ENCODE results near the gene NEK1. TPM values are rescaled to one million over a fixed set of nuclear protein-coding genes. Genes with fewer than 3 reads are reported as not detected.

The NEK1 gene
- total and polyA plus RNA-seq, 2 of the 13 experiments (the other 11 are each of a cell fraction or from before 2014, with no cell fraction given): 2.9 to 5.4 TPM

DNA sequence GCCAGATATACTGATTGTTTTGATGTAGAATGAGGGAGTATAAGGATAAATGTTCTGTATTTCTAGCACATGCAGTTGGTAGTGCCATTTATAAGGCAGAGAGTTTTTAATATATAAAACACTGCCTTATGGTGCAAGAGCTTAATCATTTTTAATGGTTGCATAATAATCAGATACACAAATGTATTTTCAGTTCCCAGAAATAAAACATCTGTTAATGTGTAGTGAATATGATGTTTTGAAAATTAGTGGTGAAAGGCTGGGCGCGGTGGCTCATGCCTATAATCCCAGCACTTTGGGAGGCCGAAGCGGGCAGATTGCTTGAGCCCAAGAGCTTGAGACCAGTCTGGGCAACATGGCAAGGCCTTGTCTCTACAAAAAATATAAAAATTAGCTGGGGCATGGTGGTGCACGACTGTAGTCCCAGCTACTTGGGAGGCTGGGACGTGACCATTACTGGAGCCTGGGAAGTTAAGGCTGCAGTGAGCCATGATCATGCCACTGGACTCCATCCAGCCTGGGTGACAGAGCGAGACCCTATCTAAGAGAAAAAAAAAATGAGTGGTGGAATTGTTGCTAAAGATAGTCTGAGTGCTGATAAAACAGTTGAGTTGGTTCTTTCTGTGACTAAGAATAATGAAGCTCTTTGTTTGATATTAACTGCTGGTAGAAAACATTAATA is 37.3 kb upstream of the NEK1 start:
- intact Hi-C loops (cut with micrococcal nuclease; ENCODE audit: unreplicated experiment): no loop called here
- in situ Hi-C loops (cut with HindIII; ENCODE audit: extremely low pct_ligation_motif_present, low pct_unique_long_range_greater_than_20kb): no loop called here
- Histone ChIP-seq H3K79me2 (ENCODE audit: insufficient read depth, low read length) (peaks cover 5% of the 10 kb centered on the region), H3K4me1 (ENCODE audit: insufficient read depth, low read length) (peaks cover 20% of the 10 kb centered on the region), H3K4me2 (ENCODE audit: low read depth, low read length) (no peak overlapping the region), H3K9me3 (ENCODE audit: low read length) (no peaks in the 10 kb centered on the region), H3K36me3 (replicated peaks in 1 of 2; ENCODE audit: control insufficient read depth in 1 of 2, insufficient read depth in 2 of 2, low read length in 2 of 2) (no peaks in the 10 kb centered on the region), H3K27me3 (ENCODE audit: control insufficient read depth in 1 of 2, insufficient read depth in 2 of 2, low read length in 2 of 2) (no peaks in the 10 kb centered on the region), H3K4me3 (replicated peaks in 1 of 3; ENCODE audit: insufficient read depth in 1 of 3, low read depth in 2 of 3, low read length in 3 of 3) (no peak overlapping the region), H3K9ac (ENCODE audit: insufficient read depth, low read depth, low read length) (no peak overlapping the region), H3K27ac (ENCODE audit: extremely low read length, insufficient read depth, low read length) (no peak overlapping the region), H2AFZ (ENCODE audit: low read length) (no peak overlapping the region), H4K20me1 (ENCODE audit: insufficient read depth, low read length) (0 out of 2 replicates have a peak, but pooled peaks cover 3% of the 10 kb centered on the region)
- ChIA-PET POLR2A (interaction anchor here (1.8 kb wide), 1 partner anchor 30 kb away, joined by 6 read pairs; the partner anchor contains the start of gene CLCN3), CTCF (ENCODE audit: low intra/inter-chr PET ratio, low total read pairs) (no interaction called here)
- 97% methylated on average over 7 of the region's 7 CpGs for WGBS (ENCODE audit: low lambda C conversion rate)
- DNase-seq (ENCODE audit: low spot score) (no peak), ATAC-seq (no peak), FAIRE-seq (no peak)
- BruUV-seq (replicated peaks): no TSS peak
- TF ChIP-seq DNMT1 (CRISPR knock-in tag; IDR thresholded peaks at IDR 0.05): no peak
- TF ChIP-seq ZSCAN22 (CRISPR knock-in tag; IDR thresholded peaks at IDR 0.05): no peak
- no peak for TF ChIP-seq RXRB (CRISPR knock-in tag; IDR thresholded peaks at IDR 0.05; ENCODE audit: borderline replicate concordance)
- TF ChIP-seq, protein P1, sequence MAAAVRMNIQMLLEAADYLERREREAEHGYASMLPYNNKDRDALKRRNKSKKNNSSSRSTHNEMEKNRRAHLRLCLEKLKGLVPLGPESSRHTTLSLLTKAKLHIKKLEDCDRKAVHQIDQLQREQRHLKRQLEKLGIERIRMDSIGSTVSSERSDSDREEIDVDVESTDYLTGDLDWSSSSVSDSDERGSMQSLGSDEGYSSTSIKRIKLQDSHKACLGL (CRISPR knock-in tag; IDR thresholded peaks at IDR 0.05): no peak
- TF ChIP-seq, protein P2, sequence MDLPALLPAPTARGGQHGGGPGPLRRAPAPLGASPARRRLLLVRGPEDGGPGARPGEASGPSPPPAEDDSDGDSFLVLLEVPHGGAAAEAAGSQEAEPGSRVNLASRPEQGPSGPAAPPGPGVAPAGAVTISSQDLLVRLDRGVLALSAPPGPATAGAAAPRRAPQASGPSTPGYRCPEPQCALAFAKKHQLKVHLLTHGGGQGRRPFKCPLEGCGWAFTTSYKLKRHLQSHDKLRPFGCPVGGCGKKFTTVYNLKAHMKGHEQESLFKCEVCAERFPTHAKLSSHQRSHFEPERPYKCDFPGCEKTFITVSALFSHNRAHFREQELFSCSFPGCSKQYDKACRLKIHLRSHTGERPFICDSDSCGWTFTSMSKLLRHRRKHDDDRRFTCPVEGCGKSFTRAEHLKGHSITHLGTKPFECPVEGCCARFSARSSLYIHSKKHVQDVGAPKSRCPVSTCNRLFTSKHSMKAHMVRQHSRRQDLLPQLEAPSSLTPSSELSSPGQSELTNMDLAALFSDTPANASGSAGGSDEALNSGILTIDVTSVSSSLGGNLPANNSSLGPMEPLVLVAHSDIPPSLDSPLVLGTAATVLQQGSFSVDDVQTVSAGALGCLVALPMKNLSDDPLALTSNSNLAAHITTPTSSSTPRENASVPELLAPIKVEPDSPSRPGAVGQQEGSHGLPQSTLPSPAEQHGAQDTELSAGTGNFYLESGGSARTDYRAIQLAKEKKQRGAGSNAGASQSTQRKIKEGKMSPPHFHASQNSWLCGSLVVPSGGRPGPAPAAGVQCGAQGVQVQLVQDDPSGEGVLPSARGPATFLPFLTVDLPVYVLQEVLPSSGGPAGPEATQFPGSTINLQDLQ (CRISPR knock-in tag; IDR thresholded peaks at IDR 0.05): no peak
- no peak for TF ChIP-seq EHMT2 (IDR thresholded peaks at IDR 0.05; ENCODE audit: borderline replicate concordance, low read depth, low read length)
- no peak for TF ChIP-seq GZF1 (CRISPR knock-in tag; IDR thresholded peaks at IDR 0.05)
- no peak for TF ChIP-seq NR2C2 (CRISPR knock-in tag; IDR thresholded peaks at IDR 0.05; ENCODE audit: borderline replicate concordance)
- TF ChIP-seq, protein P3, sequence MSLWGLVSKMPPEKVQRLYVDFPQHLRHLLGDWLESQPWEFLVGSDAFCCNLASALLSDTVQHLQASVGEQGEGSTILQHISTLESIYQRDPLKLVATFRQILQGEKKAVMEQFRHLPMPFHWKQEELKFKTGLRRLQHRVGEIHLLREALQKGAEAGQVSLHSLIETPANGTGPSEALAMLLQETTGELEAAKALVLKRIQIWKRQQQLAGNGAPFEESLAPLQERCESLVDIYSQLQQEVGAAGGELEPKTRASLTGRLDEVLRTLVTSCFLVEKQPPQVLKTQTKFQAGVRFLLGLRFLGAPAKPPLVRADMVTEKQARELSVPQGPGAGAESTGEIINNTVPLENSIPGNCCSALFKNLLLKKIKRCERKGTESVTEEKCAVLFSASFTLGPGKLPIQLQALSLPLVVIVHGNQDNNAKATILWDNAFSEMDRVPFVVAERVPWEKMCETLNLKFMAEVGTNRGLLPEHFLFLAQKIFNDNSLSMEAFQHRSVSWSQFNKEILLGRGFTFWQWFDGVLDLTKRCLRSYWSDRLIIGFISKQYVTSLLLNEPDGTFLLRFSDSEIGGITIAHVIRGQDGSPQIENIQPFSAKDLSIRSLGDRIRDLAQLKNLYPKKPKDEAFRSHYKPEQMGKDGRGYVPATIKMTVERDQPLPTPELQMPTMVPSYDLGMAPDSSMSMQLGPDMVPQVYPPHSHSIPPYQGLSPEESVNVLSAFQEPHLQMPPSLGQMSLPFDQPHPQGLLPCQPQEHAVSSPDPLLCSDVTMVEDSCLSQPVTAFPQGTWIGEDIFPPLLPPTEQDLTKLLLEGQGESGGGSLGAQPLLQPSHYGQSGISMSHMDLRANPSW (CRISPR knock-in tag; IDR thresholded peaks at IDR 0.05; ENCODE audit: borderline replicate concordance): no peak
- TF ChIP-seq, protein P4, sequence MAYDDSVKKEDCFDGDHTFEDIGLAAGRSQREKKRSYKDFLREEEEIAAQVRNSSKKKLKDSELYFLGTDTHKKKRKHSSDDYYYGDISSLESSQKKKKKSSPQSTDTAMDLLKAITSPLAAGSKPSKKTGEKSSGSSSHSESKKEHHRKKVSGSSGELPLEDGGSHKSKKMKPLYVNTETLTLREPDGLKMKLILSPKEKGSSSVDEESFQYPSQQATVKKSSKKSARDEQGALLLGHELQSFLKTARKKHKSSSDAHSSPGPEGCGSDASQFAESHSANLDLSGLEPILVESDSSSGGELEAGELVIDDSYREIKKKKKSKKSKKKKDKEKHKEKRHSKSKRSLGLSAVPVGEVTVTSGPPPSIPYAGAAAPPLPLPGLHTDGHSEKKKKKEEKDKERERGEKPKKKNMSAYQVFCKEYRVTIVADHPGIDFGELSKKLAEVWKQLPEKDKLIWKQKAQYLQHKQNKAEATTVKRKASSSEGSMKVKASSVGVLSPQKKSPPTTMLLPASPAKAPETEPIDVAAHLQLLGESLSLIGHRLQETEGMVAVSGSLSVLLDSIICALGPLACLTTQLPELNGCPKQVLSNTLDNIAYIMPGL (CRISPR knock-in tag; IDR thresholded peaks at IDR 0.05; ENCODE audit: borderline replicate concordance in 1 of 2, low read depth in 1 of 2): no peak
- TF ChIP-seq, protein P5, sequence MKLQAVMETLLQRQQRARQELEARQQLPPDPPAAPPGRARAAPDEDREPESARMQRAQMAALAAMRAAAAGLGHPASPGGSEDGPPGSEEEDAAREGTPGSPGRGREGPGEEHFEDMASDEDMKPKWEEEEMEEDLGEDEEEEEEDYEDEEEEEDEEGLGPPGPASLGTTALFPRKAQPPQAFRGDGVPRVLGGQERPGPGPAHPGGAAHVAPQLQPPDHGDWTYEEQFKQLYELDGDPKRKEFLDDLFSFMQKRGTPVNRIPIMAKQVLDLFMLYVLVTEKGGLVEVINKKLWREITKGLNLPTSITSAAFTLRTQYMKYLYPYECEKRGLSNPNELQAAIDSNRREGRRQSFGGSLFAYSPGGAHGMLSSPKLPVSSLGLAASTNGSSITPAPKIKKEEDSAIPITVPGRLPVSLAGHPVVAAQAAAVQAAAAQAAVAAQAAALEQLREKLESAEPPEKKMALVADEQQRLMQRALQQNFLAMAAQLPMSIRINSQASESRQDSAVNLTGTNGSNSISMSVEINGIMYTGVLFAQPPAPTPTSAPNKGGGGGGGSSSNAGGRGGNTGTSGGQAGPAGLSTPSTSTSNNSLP (IDR thresholded peaks at IDR 0.05; ENCODE audit: low read depth, low read length): no peak
- no peak for TF ChIP-seq EP300 (IDR thresholded peaks at IDR 0.05; ENCODE audit: low read depth in 2 of 2, low read length in 2 of 2)
- TF ChIP-seq EP300 (CRISPR knock-in tag; IDR thresholded peaks at IDR 0.05; ENCODE audit: borderline replicate concordance): no peak
- TF ChIP-seq ZNF672 (CRISPR knock-in tag; IDR thresholded peaks at IDR 0.05): no peak

Data from HepG2 (cell line).